Pancreas (tissue), 10 donors: ENCODE data around the gene COPS4. TPM values are rescaled to one million over a fixed set of nuclear protein-coding genes. Genes with fewer than 3 reads are reported as not detected.
"Not testable (repeated sequence)": the region's sequence is repeated elsewhere in the genome, so short reads cannot be mapped to it uniquely, and the experiment has no call there.

Source experiments
- ATAC-seq, 4 donors: fragments of 200-7000 bp; cut with Tn5 transposase; one replicate each; pipeline versions ENCODE4 v1.8.0 to v1.9.1; 2020; ENCODE audit warnings: mild to moderate bottlenecking in 4 of 4, moderate library complexity in 4 of 4
- DNase-seq, 6 donors: peaks; one replicate each; pipeline ENCODE4 v3.0.0-alpha.2; 2020
- FAIRE-seq: peaks from 2 replicates; lab custom pipeline; 2012; peaks lifted over from hg19 to GRCh38; lab: Jason Lieb, UNC
- H3K27ac ChIP-seq, 4 donors: fragments of 200-600 bp; sonication (generic); 1 replicate in 3 of 4; 2 replicates in 1 of 4; pipeline versions ENCODE4 v1.5.0 to v1.8.0; 2020
- H3K27me3 ChIP-seq, 4 donors: fragments of 200-600 bp; one replicate each; pipeline ENCODE4 v1.8.0; 2021
- H3K36me3 ChIP-seq, 3 donors: fragments of 200-600 bp; sonication (generic) in 1 of 3; one replicate each; pipeline versions ENCODE4 v1.5.0 to v1.8.0; 2020 to 2021
- H3K4me1 ChIP-seq, 3 donors: fragments of 200-600 bp; one replicate each; pipeline ENCODE4 v1.8.0; 2021
- H3K4me3 ChIP-seq, 4 donors: fragments of 200-600 bp; sonication (generic) in 2 of 4; one replicate each; pipeline versions ENCODE4 v1.5.0 to v1.8.0; 2020 to 2021
- H3K9me3 ChIP-seq, 4 donors: fragments of 200-600 bp; one replicate each; pipeline ENCODE4 v1.8.0; 2021
- CTCF ChIP-seq, 4 donors: fragments of 200-600 bp; sonication (generic) in 3 of 4; IDR thresholded peaks; one replicate each; pipeline versions ENCODE4 v1.5.0 to v1.8.0; 2021; ENCODE audit warnings: antibody characterized with exemption in 4 of 4
- WGBS, 2 donors: extraction: QIAGEN DNeasy Blood & Tissue Kit; methylation state at CpG; one replicate each; pipeline ENCODE4 v1.1.7; 2013; 5-methylcytosine and 5-hydroxymethylcytosine counted together
- intact Hi-C, 3 donors: fragments of 100-400 bp; cut with DNase I; formaldehyde crosslinking; loops; one replicate each; pipeline versions ENCODE4 v1.11.1 to v1.14.2; 2022
- polyA plus RNA-seq, 2 donors: library from polyadenylated mRNA; stranded (reverse); fragments of 200-250 nt; gene quantifications; one replicate each; pipeline ENCODE4 v1.2.3, GENCODE V29; 2013
- total RNA-seq, 6 donors: library from RNA; stranded (reverse); fragmentation: NEBNext Ultra II Directional in 4 of 6; extraction: Animal tissue kit (Norgen Biotek cat#: 25700) in 4 of 6; gene quantifications; one replicate each; pipeline versions ENCODE4 v1.2.1 to v1.2.4, GENCODE V29; 2021 to 2023
- donor health status: healthy with polysubstance abuse.
- donor health status: DM: no; HTN: no; CAD: no; lungs with moderate emphysema.
- donor health status: DM: no; HTN: no; CAD: no.
- donor health status: control.
- donor health status: control.
- donor health status: Bipolar disorder and iron deficiency.
- donor health status: DM: yes; HTN: yes; CAD: no.
- donor health status: DM: no; HTN: no; CAD: no.
- donor health status: DM: no; HTN: no; CAD: no.
- donor health status: DM: yes; HTN: yes; CAD: no.

The COPS4 gene
- 10 to 100 TPM in 5 of 6 donors, 1 to 10 TPM in 1; 9.0 to 16.3 (median 13.0) TPM for total RNA-seq
- polyA plus RNA-seq: 10 to 100 TPM in 1 of 2 donors, 1 to 10 TPM in 1; 9.7 to 23.2 TPM

GRCh38 chr4:83034630-83035494 is at the start of gene COPS4:
TSS of gene COPS4 (plus strand) at chr4:83035183. CDS start at chr4:83035225, 42 bp downstream.
- no peaks in the 10 kb centered on the region for H3K36me3 ChIP-seq
- H3K4me1 ChIP-seq: peaks cover 10 to 18% (median 15%) of the 10 kb centered on the region in 3 donors
- H3K4me3 ChIP-seq: peak within 1 kb of the TSS; percentile 44 to 65 (median 60)
- peak within 1 kb of the TSS; percentile 58 to 83 (median 72) for H3K27ac ChIP-seq
- H3K9me3 ChIP-seq: no peaks in the 10 kb centered on the region
- ATAC-seq: peak; percentile 98 to 99 (median 98)
- 0 to 1% methylated on average over 39 of the region's 39 CpGs for WGBS, 2 donors
- peak; percentile 99 for FAIRE-seq
- H3K27me3 ChIP-seq: no peaks in the 10 kb centered on the region
- intact Hi-C loops: no loop called here
- peak in 3 of 4 donors; percentile 14 to 48 (median 27) for TF ChIP-seq CTCF (IDR thresholded peaks at IDR 0.05)
- DNase-seq: peak; percentile 84 to 98 (median 96)

DNA sequence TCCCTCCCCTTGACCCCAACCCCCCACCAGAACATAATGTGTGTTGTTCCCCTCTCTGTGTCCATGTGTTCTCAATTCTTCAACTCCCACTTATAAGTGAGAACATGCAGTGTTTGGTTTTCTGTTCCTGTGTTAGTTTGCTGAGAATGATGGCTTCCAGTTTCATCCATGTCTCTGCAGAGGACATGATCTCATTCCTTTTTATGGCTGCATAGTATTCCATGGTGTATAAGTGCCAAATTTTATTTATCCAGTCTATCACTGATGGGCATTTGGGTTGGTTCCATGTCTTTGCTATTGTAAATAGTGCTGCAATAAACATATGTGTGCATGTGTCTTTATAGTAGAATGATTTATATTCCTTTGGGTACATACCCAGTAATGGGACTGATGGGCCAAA is 47.5 kb upstream of the COPS4 start:
- H3K27me3 ChIP-seq, H3K36me3 ChIP-seq, ATAC-seq, DNase-seq, H3K4me3 ChIP-seq, H3K27ac ChIP-seq, intact Hi-C loops, FAIRE-seq, H3K4me1 ChIP-seq, H3K9me3 ChIP-seq: not testable (repeated sequence)

GRCh38 chr4:82988323-82988832 is 46.6 kb upstream of the COPS4 start:
- ATAC-seq (no peak), FAIRE-seq (no peak), DNase-seq (no peak)
- no peaks in the 10 kb centered on the region for H3K4me1 ChIP-seq
- no peak overlapping the region for H3K4me3 ChIP-seq
- 95% methylated on average over 2 of the region's 2 CpGs for WGBS, 2 donors
- H3K27me3 ChIP-seq: no peaks in the 10 kb centered on the region
- H3K27ac ChIP-seq: no peak overlapping the region
- intact Hi-C loops: no loop called here
- no peaks in the 10 kb centered on the region for H3K36me3 ChIP-seq
- TF ChIP-seq CTCF (IDR thresholded peaks at IDR 0.05): no peak
- no peaks in the 10 kb centered on the region for H3K9me3 ChIP-seq

DNA sequence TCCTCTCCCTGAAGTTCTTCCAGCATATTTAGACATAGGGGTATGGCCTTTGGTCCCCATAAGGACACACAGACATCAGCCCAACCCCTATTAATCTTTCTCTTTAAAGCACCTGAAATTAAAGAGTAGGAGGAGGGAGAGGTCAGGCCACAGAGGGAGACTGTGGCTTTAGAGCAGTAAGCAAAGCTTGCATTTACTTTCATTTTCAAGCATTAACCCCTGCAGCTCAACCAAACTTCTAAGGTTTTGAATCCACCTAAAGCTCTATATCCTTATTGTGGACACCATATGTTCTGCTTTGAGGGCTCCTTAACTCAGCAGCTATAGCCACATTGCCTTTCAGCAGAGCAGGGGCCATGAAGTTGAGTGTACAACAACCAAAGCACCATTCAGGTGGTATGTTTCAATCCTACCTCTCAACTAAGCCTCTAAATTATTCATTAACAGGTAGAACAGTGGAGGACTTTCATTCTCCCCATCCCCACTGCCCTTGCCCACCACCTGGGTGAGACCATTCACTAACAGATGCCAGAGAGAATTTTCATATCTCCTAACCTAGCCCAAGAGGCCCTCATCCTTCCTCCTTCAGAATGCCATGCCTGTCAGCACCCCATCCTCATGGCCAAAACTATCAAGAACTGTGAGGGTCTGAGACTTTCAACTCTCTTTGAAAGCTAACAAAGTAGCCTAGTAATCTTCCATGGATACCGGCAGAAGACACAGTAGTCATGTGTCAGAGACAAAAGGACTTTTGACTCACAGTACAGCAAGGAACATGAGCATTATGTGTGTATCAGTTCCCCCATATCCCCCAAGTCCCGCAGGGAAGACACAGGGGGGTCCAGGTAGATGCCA is 45.2 kb upstream of the COPS4 start:
- ATAC-seq: peak in 3 of 4 donors; percentile 29 to 57 (median 42)
- 96% methylated on average over 2 of the region's 2 CpGs for WGBS, 2 donors

More for the DNA sequence above, 45.2 kb upstream of the COPS4 start:
- no peak for TF ChIP-seq CTCF (IDR thresholded peaks at IDR 0.05)
- DNase-seq (no peak), FAIRE-seq (no peak)
- Histone ChIP-seq H3K36me3 (no peaks in the 10 kb centered on the region), H3K27ac (no peak overlapping the region), H3K9me3 (no peaks in the 10 kb centered on the region), H3K4me3 (no peak overlapping the region), H3K27me3 (no peaks in the 10 kb centered on the region), H3K4me1 (no peaks in the 10 kb centered on the region)
- intact Hi-C loops: no loop called here
